ENCODE measurements around the gene NBR1. TPM values are rescaled to one million over a fixed set of nuclear protein-coding genes. Genes with fewer than 3 reads are reported as not detected.

NBR1 gene
- total RNA-seq = 113 and 123 TPM in 2 replicates

GRCh38 chr17:43170766-43171585 is at the start of gene NBR1:
Gene NBR1 (plus strand): TSS chr17:43171214. CDS start chr17:43175800, 4,586 bp downstream.

GRCh38 chr17:43125133-43125966 is 45.7 kb upstream of the NBR1 start, which contains the start of gene BRCA1:
Gene BRCA1 (minus strand): TSS chr17:43125364. CDS start chr17:43124096, 1,268 bp downstream.

GRCh38 chr17:43211480-43212402 is 40.7 kb downstream of the NBR1 start, which contains the start of gene TMEM106A:
Gene TMEM106A (plus strand): TSS chr17:43211875. CDS start chr17:43213042, 1,167 bp downstream.

GRCh38 chr17:43228020-43228782 is 57.2 kb downstream of the NBR1 start, which contains the start of gene CCDC200:
Gene CCDC200 (minus strand): TSS chr17:43228623. CDS start chr17:43228554, 69 bp downstream.

GRCh38 chr17:43233877-43234276 is 62.9 kb downstream of the NBR1 start, which contains the start of gene RNU2-1:
Gene RNU2-1 (minus strand): TSS chr17:43233977.

Other genes starting within 250 kb of the NBR1 start
- gene AARSD1, start 206.8 kb upstream of the NBR1 start, total RNA-seq = 25.5 and 28.1 TPM in 2 replicates
- gene PTGES3L, start 191.1 kb upstream of the NBR1 start, total RNA-seq = 1.2 TPM in 1 of 2 replicates, not detected in the other
- gene RUNDC1, start 190.6 kb upstream of the NBR1 start, total RNA-seq = 6.8 and 9.6 TPM in 2 replicates
- gene RPL27, start 172.8 kb upstream of the NBR1 start, total RNA-seq = 1,021 and 1,034 TPM in 2 replicates
- 43.1 and 51.9 TPM in 2 replicates for gene IFI35, start 164.4 kb upstream of the NBR1 start, total RNA-seq
- 376 and 655 TPM in 2 replicates for gene VAT1, start 148.8 kb upstream of the NBR1 start, total RNA-seq
- 0.29 and 0.66 TPM in 2 replicates for gene RND2, start 146.0 kb upstream of the NBR1 start, total RNA-seq
- 7.3 and 28.9 TPM in 2 replicates for gene BRCA1, start 45.9 kb upstream of the NBR1 start, total RNA-seq
- gene TMEM106A, start 40.7 kb downstream of the NBR1 start, total RNA-seq = 4.6 and 5.4 TPM in 2 replicates
- gene CCDC200, start 57.4 kb downstream of the NBR1 start, total RNA-seq = not detected in 2 replicates
- not detected in 2 replicates for gene RNU2-1, start 62.8 kb downstream of the NBR1 start, total RNA-seq
- gene ARL4D, start 227.8 kb downstream of the NBR1 start, total RNA-seq = 19.6 and 27.0 TPM in 2 replicates

All from smooth muscle cell of trachea (primary cell).